ENCODE results near the gene BICD2. TPM values are rescaled to one million over a fixed set of nuclear protein-coding genes. Genes with fewer than 3 reads are reported as not detected.

BICD2 gene
- total and polyA plus RNA-seq, 9 of the 15 experiments (the other 6 are each of a cell fraction or from before 2014, with no cell fraction given), result 3.6 to 23.4 (median 11.8) TPM

DNA sequence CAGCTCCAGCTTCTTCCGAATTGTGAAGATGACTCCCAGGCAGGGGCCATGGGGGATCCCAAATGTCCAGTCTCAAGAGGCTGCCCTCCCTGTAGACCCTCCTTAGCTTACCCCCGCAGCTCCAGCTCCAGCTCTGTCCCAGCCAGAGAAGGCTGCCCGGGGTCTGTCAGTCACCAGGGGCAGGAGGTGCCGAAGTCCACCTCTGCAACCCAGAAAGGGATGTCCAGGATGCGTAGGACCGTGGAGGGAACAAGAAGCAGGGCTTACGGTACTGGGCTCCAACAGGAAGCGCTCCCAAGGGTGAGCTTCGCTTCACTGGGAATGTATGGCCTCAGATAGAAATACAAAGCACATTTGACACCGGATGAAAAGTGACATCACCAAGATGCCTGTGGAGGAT lies 100.7 kb downstream of the BICD2 start:
- 0 out of 4 replicates have a peak overlapping the region, but pooled peaks of 1 of the 2 experiments have one; percentile 10 for H3K9ac ChIP-seq (ENCODE audit: insufficient read depth in 1 of 2, low read depth in 2 of 2, low read length in 2 of 2)
- no peak for FAIRE-seq
- peaks cover 6 to 23% of the 10 kb centered on the region in 2 experiments; a peak in 4 of 5 replicates for H3K4me1 ChIP-seq (replicated peaks in 1 of 2; ENCODE audit: control insufficient read depth in 2 of 2, insufficient read depth in 2 of 2, low read length in 2 of 2)
- no peak overlapping the region for H3K4me2 ChIP-seq (ENCODE audit: insufficient read depth, low read length)
- peaks cover 48% of the 10 kb centered on the region for H3K36me3 ChIP-seq (ENCODE audit: control insufficient read depth, insufficient read depth, low read length)
- peaks cover 25% of the 10 kb centered on the region for H4K20me1 ChIP-seq (replicated peaks; ENCODE audit: control insufficient read depth, insufficient read depth, low read length)
- no peak overlapping the region for H2AFZ ChIP-seq (ENCODE audit: low read depth, low read length)
- no peaks in the 10 kb centered on the region for H3K9me1 ChIP-seq (ENCODE audit: control insufficient read depth, insufficient read depth, low read length)
- no peaks in the 10 kb centered on the region for H3K9me3 ChIP-seq (replicated peaks; ENCODE audit: control insufficient read depth, insufficient read depth, low read depth, low read length)
- H3K4me3 ChIP-seq, result no peak overlapping the region
- ChIA-PET CTCF (ENCODE audit: low intra/inter-chr PET ratio) (no interaction called here), POLR2A (no interaction called here)
- H3K27ac ChIP-seq (ENCODE audit: extremely low read depth, low read depth, low read length), result no peak overlapping the region
- no TSS peak for BruUV-seq (replicated peaks)
- WGBS (ENCODE audit: insufficient coverage, low coverage, missing lambda C conversion rate), result 93% methylated on average over 8 of the region's 10 CpGs
- intact Hi-C loops (cut with micrococcal nuclease), result no loop called here
- no peak for DNase-seq (ENCODE audit: extremely low read depth in 1 of 4, low spot score in 3 of 4)
- H3K79me2 ChIP-seq (ENCODE audit: control insufficient read depth, insufficient read depth, low read length), result peaks cover 86% of the 10 kb centered on the region
- ATAC-seq, result no peak
- no peak for TF ChIP-seq NFIX (CRISPR knock-in tag; IDR thresholded peaks at IDR 0.05; ENCODE audit: low read depth)
- TF ChIP-seq NUFIP1 (IDR thresholded peaks at IDR 0.05; ENCODE audit: partially characterized antibody), result no peak
- no peak for TF ChIP-seq SMAD1 (IDR thresholded peaks at IDR 0.05; ENCODE audit: low read depth, low read length, partially characterized antibody)
- TF ChIP-seq TBL1XR1 (IDR thresholded peaks at IDR 0.05; ENCODE audit: low read length in 2 of 2), result no peak
- TF ChIP-seq ZNF644 (tag; IDR thresholded peaks at IDR 0.05; ENCODE audit: low read depth), result no peak
- TF ChIP-seq BDP1 (IDR thresholded peaks at IDR 0.05; ENCODE audit: insufficient read depth, insufficient read length), result no peak
- no peak for TF ChIP-seq ARNT (IDR thresholded peaks at IDR 0.05)
- no peak for TF ChIP-seq PYGO2 (tag; IDR thresholded peaks at IDR 0.05)
- TF ChIP-seq ZNF717 (CRISPR knock-in tag; IDR thresholded peaks at IDR 0.05), result no peak
- TF ChIP-seq, protein P1, sequence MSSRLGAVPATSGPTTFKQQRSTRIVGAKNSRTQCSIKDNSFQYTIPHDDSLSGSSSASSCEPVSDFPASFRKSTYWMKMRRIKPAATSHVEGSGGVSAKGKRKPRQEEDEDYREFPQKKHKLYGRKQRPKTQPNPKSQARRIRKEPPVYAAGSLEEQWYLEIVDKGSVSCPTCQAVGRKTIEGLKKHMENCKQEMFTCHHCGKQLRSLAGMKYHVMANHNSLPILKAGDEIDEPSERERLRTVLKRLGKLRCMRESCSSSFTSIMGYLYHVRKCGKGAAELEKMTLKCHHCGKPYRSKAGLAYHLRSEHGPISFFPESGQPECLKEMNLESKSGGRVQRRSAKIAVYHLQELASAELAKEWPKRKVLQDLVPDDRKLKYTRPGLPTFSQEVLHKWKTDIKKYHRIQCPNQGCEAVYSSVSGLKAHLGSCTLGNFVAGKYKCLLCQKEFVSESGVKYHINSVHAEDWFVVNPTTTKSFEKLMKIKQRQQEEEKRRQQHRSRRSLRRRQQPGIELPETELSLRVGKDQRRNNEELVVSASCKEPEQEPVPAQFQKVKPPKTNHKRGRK (tag; IDR thresholded peaks at IDR 0.05), result no peak
- TF ChIP-seq, protein P2, sequence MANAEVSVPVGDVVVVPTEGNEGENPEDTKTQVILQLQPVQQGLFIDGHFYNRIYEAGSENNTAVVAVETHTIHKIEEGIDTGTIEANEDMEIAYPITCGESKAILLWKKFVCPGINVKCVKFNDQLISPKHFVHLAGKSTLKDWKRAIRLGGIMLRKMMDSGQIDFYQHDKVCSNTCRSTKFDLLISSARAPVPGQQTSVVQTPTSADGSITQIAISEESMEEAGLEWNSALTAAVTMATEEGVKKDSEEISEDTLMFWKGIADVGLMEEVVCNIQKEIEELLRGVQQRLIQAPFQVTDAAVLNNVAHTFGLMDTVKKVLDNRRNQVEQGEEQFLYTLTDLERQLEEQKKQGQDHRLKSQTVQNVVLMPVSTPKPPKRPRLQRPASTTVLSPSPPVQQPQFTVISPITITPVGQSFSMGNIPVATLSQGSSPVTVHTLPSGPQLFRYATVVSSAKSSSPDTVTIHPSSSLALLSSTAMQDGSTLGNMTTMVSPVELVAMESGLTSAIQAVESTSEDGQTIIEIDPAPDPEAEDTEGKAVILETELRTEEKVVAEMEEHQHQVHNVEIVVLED (CRISPR knock-in tag; IDR thresholded peaks at IDR 0.05), result no peak
- TF ChIP-seq ZNF766 (CRISPR knock-in tag; conservative IDR thresholded peaks at IDR 0.05), result no peak
- TF ChIP-seq HCFC1 (IDR thresholded peaks at IDR 0.05; ENCODE audit: low read depth, low read length), result no peak
- no peak for TF ChIP-seq EWSR1 (IDR thresholded peaks at IDR 0.05; ENCODE audit: borderline replicate concordance, low read depth, partially characterized antibody)
- TF ChIP-seq ZFPM2 (CRISPR knock-in tag; IDR thresholded peaks at IDR 0.05), result no peak
- no peak for TF ChIP-seq E2F3 (CRISPR knock-in tag; IDR thresholded peaks at IDR 0.05)
- TF ChIP-seq, protein P3, sequence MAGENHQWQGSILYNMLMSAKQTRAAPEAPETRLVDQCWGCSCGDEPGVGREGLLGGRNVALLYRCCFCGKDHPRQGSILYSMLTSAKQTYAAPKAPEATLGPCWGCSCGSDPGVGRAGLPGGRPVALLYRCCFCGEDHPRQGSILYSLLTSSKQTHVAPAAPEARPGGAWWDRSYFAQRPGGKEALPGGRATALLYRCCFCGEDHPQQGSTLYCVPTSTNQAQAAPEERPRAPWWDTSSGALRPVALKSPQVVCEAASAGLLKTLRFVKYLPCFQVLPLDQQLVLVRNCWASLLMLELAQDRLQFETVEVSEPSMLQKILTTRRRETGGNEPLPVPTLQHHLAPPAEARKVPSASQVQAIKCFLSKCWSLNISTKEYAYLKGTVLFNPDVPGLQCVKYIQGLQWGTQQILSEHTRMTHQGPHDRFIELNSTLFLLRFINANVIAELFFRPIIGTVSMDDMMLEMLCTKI (IDR thresholded peaks at IDR 0.05; ENCODE audit: partially characterized antibody), result no peak
- TF ChIP-seq, protein P4, sequence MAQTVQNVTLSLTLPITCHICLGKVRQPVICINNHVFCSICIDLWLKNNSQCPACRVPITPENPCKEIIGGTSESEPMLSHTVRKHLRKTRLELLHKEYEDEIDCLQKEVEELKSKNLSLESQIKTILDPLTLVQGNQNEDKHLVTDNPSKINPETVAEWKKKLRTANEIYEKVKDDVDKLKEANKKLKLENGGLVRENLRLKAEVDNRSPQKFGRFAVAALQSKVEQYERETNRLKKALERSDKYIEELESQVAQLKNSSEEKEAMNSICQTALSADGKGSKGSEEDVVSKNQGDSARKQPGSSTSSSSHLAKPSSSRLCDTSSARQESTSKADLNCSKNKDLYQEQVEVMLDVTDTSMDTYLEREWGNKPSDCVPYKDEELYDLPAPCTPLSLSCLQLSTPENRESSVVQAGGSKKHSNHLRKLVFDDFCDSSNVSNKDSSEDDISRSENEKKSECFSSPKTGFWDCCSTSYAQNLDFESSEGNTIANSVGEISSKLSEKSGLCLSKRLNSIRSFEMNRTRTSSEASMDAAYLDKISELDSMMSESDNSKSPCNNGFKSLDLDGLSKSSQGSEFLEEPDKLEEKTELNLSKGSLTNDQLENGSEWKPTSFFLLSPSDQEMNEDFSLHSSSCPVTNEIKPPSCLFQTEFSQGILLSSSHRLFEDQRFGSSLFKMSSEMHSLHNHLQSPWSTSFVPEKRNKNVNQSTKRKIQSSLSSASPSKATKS (CRISPR knock-in tag; IDR thresholded peaks at IDR 0.05), result no peak
- in situ Hi-C loops (cut with MboI), result no loop called here
- no peaks in the 10 kb centered on the region for H3K27me3 ChIP-seq (ENCODE audit: control insufficient read depth in 2 of 2, insufficient read depth in 2 of 2, low read length in 2 of 2)
